PFSK-1 (cell line): ENCODE data around the gene CFAP61.

Experiments used
- REST ChIP-seq, 2 experiments: IDR thresholded peaks; 2 replicates each; pipeline versions ENCODE4 v1.6.1 to v1.8.0; 2011 to 2012; ENCODE audit warnings: low read depth in 2 of 2, low read length in 2 of 2, control low read depth in 1 of 2, inconsistent platforms in 1 of 2, mild to moderate bottlenecking in 1 of 2, moderate library complexity in 1 of 2; ENCODE audit not compliant: insufficient read depth in 1 of 2
- TAF1 ChIP-seq: IDR thresholded peaks from 2 replicates; pipeline ENCODE4 v1.6.1; 2012; ENCODE audit warnings: low read length, control low read depth, borderline replicate concordance; ENCODE audit not compliant: insufficient read depth

GRCh38 chr20:20334489-20334888 lies 282.2 kb downstream of the CFAP61 start:
- TF ChIP-seq TAF1 (no peak), REST (IDR thresholded peaks at IDR 0.05; ENCODE audit: insufficient read depth in 1 of 2, low read depth in 2 of 2, low read length in 2 of 2) (no peak)
